ENCODE results near the gene TRABD2B. TPM values are rescaled to one million over a fixed set of nuclear protein-coding genes. Genes with fewer than 3 reads are reported as not detected.

Gene TRABD2B
- total and polyA plus RNA-seq, 2 donors (not counting 3 experiments of a cell fraction or from before 2014, with no cell fraction given), result not detected

- Histone ChIP-seq H3K4me2 (ENCODE audit: insufficient read depth, low read length) (no peak overlapping the region), H3K36me3 (ENCODE audit: control insufficient read depth in 2 of 2, extremely low read depth in 1 of 2, insufficient read depth in 2 of 2, low read length in 2 of 2) (no peaks in the 10 kb centered on the region), H3K9me1 (replicated peaks; ENCODE audit: control insufficient read depth, extremely low read depth, insufficient read depth, low read length) (no peaks in the 10 kb centered on the region), H3K9ac (replicated peaks; ENCODE audit: extremely low read depth, insufficient read depth, low read length) (no peak overlapping the region), H3K4me1 (ENCODE audit: control insufficient read depth, extremely low read depth, insufficient read depth, low read length) (peaks cover 4% of the 10 kb centered on the region), H3K27ac (ENCODE audit: insufficient read depth, low read depth, low read length) (no peak overlapping the region), H3K4me3 (replicated peaks in 1 of 3; ENCODE audit: insufficient read depth in 1 of 3, low read depth in 1 of 3, low read length in 3 of 3) (no peak overlapping the region), H2AFZ (ENCODE audit: low read depth, low read length) (no peak overlapping the region), H4K20me1 (replicated peaks; ENCODE audit: control insufficient read depth, extremely low read depth, insufficient read depth, low read length) (no peaks in the 10 kb centered on the region), H3K79me2 (ENCODE audit: control insufficient read depth, insufficient read depth, low read length) (no peaks in the 10 kb centered on the region), H3K27me3 (ENCODE audit: control insufficient read depth in 2 of 2, insufficient read depth in 2 of 2, low read length in 2 of 2) (peaks cover 25 to 35% of the 10 kb centered on the region in 2 experiments), H3K9me3 (replicated peaks; ENCODE audit: control insufficient read depth, insufficient read depth, low read length) (no peaks in the 10 kb centered on the region)
- DNase-seq (ENCODE audit: low read depth, low spot score), result no peak
- dilution Hi-C loops (cut with MboI; ENCODE audit: extremely low pct_ligation_motif_present, low sequenced_read_pairs) (no loop called here), intact Hi-C loops (cut with micrococcal nuclease) (no loop called here)
- ChIA-PET CTCF (interaction anchor here (1.2 to 2.9 kb wide), 16 partner anchors 10 to 260 kb away, joined by 3 to 36 read pairs (median 7); no protein-coding TSS in a partner anchor), POLR2A (no interaction called here)
- BruUV-seq (replicated peaks), result no TSS peak
- no peak for TF ChIP-seq JUN (IDR thresholded peaks at IDR 0.05; ENCODE audit: borderline replicate concordance, insufficient read depth, insufficient read length, low read depth)
- TF ChIP-seq POLR2AphosphoS5 (IDR thresholded peaks at IDR 0.05; ENCODE audit: insufficient read depth, low read depth, low read length), result no peak
- no peak for TF ChIP-seq EZH2 (IDR thresholded peaks at IDR 0.05; ENCODE audit: borderline replicate concordance, low read depth, low read length, severe bottlenecking)
- no peak for TF ChIP-seq CTCF (IDR thresholded peaks at IDR 0.05; ENCODE audit: extremely low read depth in 1 of 2, insufficient read depth in 1 of 2, low read depth in 1 of 2, low read length in 2 of 2)
- TF ChIP-seq POLR2A (IDR thresholded peaks at IDR 0.05; ENCODE audit: low read depth, low read length), result no peak
- no peak for TF ChIP-seq GATA2 (IDR thresholded peaks at IDR 0.05; ENCODE audit: insufficient read depth, insufficient read length, low read depth, low read length)
- TF ChIP-seq MYC (IDR thresholded peaks at IDR 0.05; ENCODE audit: low read depth, low read length), result no peak
- no peak for TF ChIP-seq MAX (IDR thresholded peaks at IDR 0.05; ENCODE audit: insufficient read depth, insufficient read length)
- no peak for TF ChIP-seq FOS (IDR thresholded peaks at IDR 0.05; ENCODE audit: borderline replicate concordance, insufficient read depth, low read length)
- FAIRE-seq, result no peak
Measured at GRCh38 chr1:47998396-47998990, 1.3 kb upstream of the TRABD2B start.
